Heart right ventricle (tissue), 16 donors: ENCODE results near the gene FRMD5. TPM values are rescaled to one million over a fixed set of nuclear protein-coding genes. Genes with fewer than 3 reads are reported as not detected.
A peak's percentile ranks its signal among the peaks of the same experiment; 100 is the strongest.

Source experiments
- ATAC-seq, 8 donors: fragments of 200-7000 bp; cut with Tn5 transposase; one replicate each; pipeline ENCODE4 v1.9.1; 2020; ENCODE audit warnings: mild to moderate bottlenecking in 8 of 8, moderate library complexity in 8 of 8, moderate number of reproducible peaks in 1 of 8
- DNase-seq, 2 donors: peaks; one replicate each; pipeline ENCODE4 v3.0.0-alpha.2; 2020
- H3K27ac ChIP-seq, 10 donors: fragments of 200-600 bp; sonication (generic) in 2 of 10; one replicate each; pipeline versions ENCODE4 v1.5.0 to v1.8.0; 2020 to 2022; ENCODE audit warnings: mild to moderate bottlenecking in 3 of 10
- H3K27me3 ChIP-seq, 7 donors: fragments of 200-600 bp; one replicate each; pipeline ENCODE4 v1.8.0; 2021 to 2022; ENCODE audit warnings: mild to moderate bottlenecking in 2 of 7
- H3K36me3 ChIP-seq, 9 donors: fragments of 200-600 bp; sonication (generic) in 1 of 9; one replicate each; pipeline versions ENCODE4 v1.5.0 to v1.8.0; 2020 to 2022; ENCODE audit warnings: mild to moderate bottlenecking in 2 of 9
- H3K4me1 ChIP-seq, 9 donors: fragments of 200-600 bp; sonication (generic) in 1 of 9; one replicate each; pipeline versions ENCODE4 v1.5.0 to v1.8.0; 2020 to 2022; ENCODE audit warnings: mild to moderate bottlenecking in 4 of 9
- H3K4me3 ChIP-seq, 10 donors: fragments of 200-600 bp; sonication (generic) in 2 of 10; one replicate each; pipeline versions ENCODE4 v1.5.0 to v1.8.0; 2020 to 2022; ENCODE audit warnings: mild to moderate bottlenecking in 7 of 10, moderate library complexity in 2 of 10
- H3K9me3 ChIP-seq, 11 donors: fragments of 200-600 bp in 10 of 11; sonication (generic) in 2 of 11; one replicate each; pipeline versions ENCODE4 v1.5.0 to v1.8.0; 2013 to 2022; ENCODE audit warnings: mild to moderate bottlenecking in 2 of 11, control low read depth in 1 of 11, moderate library complexity in 1 of 11
- WGBS, 2 donors: extraction: QIAGEN DNeasy Blood & Tissue Kit; methylation state at CpG; one replicate each; pipeline ENCODE4 v1.1.7; 2013; ENCODE audit warnings: inconsistent platforms in 1 of 2; 5-methylcytosine and 5-hydroxymethylcytosine counted together
- intact Hi-C, 10 donors: fragments of 100-400 bp; cut with DNase I; formaldehyde crosslinking; loops; one replicate each; pipeline versions ENCODE4 v1.11.1 to v1.14.2; 2022
- polyA plus RNA-seq, 2 donors: library from polyadenylated mRNA; stranded (reverse); fragments of 200-250 nt; gene quantifications; one replicate each; pipeline ENCODE4 v1.2.3, GENCODE V29; 2013
- total RNA-seq, 10 donors: library from RNA; stranded (reverse); fragmentation: NEBNext Ultra II Directional in 3 of 10; extraction: Animal tissue kit (Norgen Biotek cat#: 25700) in 3 of 10; gene quantifications; one replicate each; pipeline versions ENCODE4 v1.2.1 to v1.2.4, GENCODE V29; 2021 to 2023
- TF ChIP-seq, protein P1 (sequence below), 9 donors: fragments of 200-600 bp; sonication (generic) in 2 of 9; IDR thresholded peaks; one replicate each; pipeline versions ENCODE4 v1.5.0 to v1.8.0; 2021 to 2022; ENCODE audit warnings: antibody characterized with exemption in 9 of 9, mild to moderate bottlenecking in 5 of 9, moderate library complexity in 1 of 9
- donor health status: Arrhythmogenic right ventricular cardiomyopathy.
- donor health status: ischemic (EF 13 %, LVEDD 7.1; RV severe dilation, severe dysfunction).
- donor health status: healthy with polysubstance abuse.
- donor health status: DM: no; HTN: yes; CAD: no.
- donor health status: DM: no; HTN: no; CAD: no.
- donor health status: ischemic (EF 25% LVEDD 6.9; RV normal size, moderate dysfunction).
- donor health status: ischemic (EF 25% LVEDD 5.7; RV mildly dilated, moderate dysfunction).
- donor health status: healthy.
- donor health status: DM: yes; HTN: yes; CAD: no.
- donor health status: Ischemic cardiomyopathy.
- donor health status: ischemic (EF 35%, LVEDD 5.7; RV mildly dilated, moderate dysfunction).
- donor health status: nonischemic (EF 11% LVEDD 7.7; RV severe dilation, severe dysfunction).
- donor health status: DM: yes; HTN: yes; CAD: no.
- donor health status: PGD.
- donor health status: ischemic (EF 29% LVEDD 5.4; RV normal size, mild dysfunction).
- donor health status: nonischemic (EF 23%, LVEDD 6.1; RV moderate dilation, normal function).

The FRMD5 gene
- total and polyA plus RNA-seq, 12 donors = 7.2 to 86.3 (median 55.3) TPM

DNA sequence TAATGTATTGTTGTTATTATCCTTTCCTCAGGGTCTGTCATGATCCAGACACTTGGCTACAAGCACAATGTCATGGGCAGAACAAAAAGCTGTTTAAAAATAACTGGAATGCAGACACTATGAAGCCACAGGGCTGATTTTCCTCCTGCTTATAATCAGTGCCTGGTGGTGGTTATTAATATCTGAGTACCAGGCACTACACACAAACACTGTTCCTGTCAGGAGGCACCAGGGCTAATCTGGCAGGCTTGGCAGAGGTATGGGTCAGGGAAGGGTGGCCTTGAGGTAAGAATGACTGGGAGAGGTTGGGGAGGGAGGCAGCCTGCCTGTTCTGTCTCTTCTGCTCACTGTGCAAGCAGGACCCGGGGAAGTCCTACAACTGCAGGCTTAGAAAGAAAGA, 301.1 kb downstream of the FRMD5 start:
- H3K4me3 ChIP-seq = peak overlapping the region in 2 of 10 donors; percentile 24 to 25
- no peaks in the 10 kb centered on the region for H3K9me3 ChIP-seq
- H3K27me3 ChIP-seq = no peaks in the 10 kb centered on the region
- TF ChIP-seq, protein P1, sequence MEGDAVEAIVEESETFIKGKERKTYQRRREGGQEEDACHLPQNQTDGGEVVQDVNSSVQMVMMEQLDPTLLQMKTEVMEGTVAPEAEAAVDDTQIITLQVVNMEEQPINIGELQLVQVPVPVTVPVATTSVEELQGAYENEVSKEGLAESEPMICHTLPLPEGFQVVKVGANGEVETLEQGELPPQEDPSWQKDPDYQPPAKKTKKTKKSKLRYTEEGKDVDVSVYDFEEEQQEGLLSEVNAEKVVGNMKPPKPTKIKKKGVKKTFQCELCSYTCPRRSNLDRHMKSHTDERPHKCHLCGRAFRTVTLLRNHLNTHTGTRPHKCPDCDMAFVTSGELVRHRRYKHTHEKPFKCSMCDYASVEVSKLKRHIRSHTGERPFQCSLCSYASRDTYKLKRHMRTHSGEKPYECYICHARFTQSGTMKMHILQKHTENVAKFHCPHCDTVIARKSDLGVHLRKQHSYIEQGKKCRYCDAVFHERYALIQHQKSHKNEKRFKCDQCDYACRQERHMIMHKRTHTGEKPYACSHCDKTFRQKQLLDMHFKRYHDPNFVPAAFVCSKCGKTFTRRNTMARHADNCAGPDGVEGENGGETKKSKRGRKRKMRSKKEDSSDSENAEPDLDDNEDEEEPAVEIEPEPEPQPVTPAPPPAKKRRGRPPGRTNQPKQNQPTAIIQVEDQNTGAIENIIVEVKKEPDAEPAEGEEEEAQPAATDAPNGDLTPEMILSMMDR (IDR thresholded peaks at IDR 0.05) = no peak
- ATAC-seq (peak; percentile 86 to 98 (median 95)), DNase-seq (peak; percentile 41 to 82)
- H3K4me1 ChIP-seq = peaks cover 3 to 71% (median 16%) of the 10 kb centered on the region in 9 donors
- WGBS, 2 donors = 47 to 51% methylated on average over 1 of the region's 1 CpG
- no peaks in the 10 kb centered on the region for H3K36me3 ChIP-seq
- intact Hi-C loops = loop anchor here in 2 of 10 donors (1.0 to 2.0 kb wide), 2 partner anchors 15 to 17 kb away; no protein-coding TSS in a partner anchor
- H3K27ac ChIP-seq = peak overlapping the region; percentile 48 to 93 (median 88)

DNA sequence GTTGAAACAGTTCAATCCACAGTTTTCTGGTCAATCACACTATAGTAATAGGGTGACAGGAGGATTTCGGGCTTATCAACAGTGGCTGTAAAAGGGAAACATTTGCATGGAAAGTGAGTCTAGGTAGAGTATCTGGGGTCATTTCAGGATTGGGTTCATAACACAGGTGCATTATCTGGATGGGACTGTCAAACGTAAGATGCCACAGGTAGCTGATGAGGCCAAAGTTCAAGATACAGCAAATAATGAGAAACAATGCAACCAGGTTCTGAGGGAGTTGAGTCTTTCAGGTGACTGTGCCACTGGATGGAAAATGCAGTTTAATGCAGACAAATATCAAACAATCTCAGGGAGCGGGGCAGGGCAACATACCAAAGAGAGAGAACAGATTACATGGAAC, 306.0 kb downstream of the FRMD5 start:
- Histone ChIP-seq H3K4me3 (no peak overlapping the region), H3K9me3 (no peaks in the 10 kb centered on the region), H3K4me1 (peaks cover 3 to 51% (median 9%) of the 10 kb centered on the region in 9 donors), H3K27ac (no peak overlapping the region), H3K36me3 (no peaks in the 10 kb centered on the region), H3K27me3 (no peaks in the 10 kb centered on the region)
- DNase-seq = no peak
- TF ChIP-seq, protein P1 (IDR thresholded peaks at IDR 0.05) = no peak
- 88 to 90% methylated on average over 3 of the region's 3 CpGs for WGBS, 2 donors
- no peak for ATAC-seq
- intact Hi-C loops = no loop called here

DNA sequence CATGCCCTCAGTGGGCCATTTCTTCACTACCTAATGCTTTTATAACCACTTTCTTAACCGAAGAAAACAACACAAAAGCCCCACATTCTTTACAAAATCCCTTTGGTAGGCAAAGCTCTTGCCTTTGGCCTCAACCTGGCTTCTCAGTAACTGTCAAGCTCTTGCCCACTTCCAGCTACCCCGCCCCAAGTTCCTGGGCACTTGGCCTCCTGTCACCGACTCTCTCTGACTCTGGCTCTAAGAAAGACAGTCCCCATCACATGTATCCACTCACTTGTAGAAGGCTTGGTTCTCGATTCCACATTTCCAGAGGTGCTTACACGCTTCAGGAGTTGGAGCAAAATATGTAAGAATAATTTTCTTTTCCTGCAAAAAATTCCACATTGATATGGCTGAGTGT, 307.2 kb downstream of the FRMD5 start:
- Histone ChIP-seq H3K27ac (no peak overlapping the region), H3K4me3 (no peak overlapping the region), H3K27me3 (no peaks in the 10 kb centered on the region), H3K36me3 (no peaks in the 10 kb centered on the region), H3K9me3 (no peaks in the 10 kb centered on the region), H3K4me1 (peaks cover 0 to 41% (median 6%) of the 10 kb centered on the region in 9 donors)
- intact Hi-C loops = no loop called here
- ATAC-seq (no peak), DNase-seq (no peak)
- TF ChIP-seq, protein P1 (IDR thresholded peaks at IDR 0.05) = no peak
- 69 to 87% methylated on average over 5 of the region's 5 CpGs for WGBS, 2 donors

DNA sequence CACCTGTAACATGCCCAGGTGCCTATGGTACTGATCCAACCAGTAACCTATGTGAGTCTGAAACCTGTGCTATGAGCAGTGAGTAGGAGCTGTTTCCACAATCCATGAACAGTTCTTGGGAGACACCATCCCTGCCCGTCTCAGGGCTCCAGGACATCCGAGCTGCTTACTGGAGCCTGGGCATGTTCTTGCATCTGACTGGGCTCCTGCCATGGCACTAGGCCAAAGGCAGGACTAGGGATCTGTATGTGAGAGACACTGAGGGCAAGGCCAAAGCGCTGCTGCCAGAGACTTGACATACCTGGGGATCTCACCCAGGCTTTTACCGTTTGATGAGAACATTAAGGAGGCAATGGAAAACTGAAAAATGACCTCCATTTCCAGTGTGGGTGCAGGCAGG, 308.5 kb downstream of the FRMD5 start:
- TF ChIP-seq, protein P1 (IDR thresholded peaks at IDR 0.05) = no peak
- intact Hi-C loops = no loop called here
- DNase-seq (peak in 1 of 2 donors; percentile 42), ATAC-seq (peak in 2 of 8 donors; percentile 49 to 51)
- H3K27me3 ChIP-seq = no peaks in the 10 kb centered on the region
- no peak overlapping the region for H3K4me3 ChIP-seq
- H3K4me1 ChIP-seq = peaks cover 0 to 40% (median 4%) of the 10 kb centered on the region in 9 donors
- no peak overlapping the region for H3K27ac ChIP-seq
- H3K36me3 ChIP-seq = no peaks in the 10 kb centered on the region
- no peaks in the 10 kb centered on the region for H3K9me3 ChIP-seq
- WGBS, 2 donors = 37 to 60% methylated on average over 4 of the region's 4 CpGs
